Stimulated activated CD8-positive, alpha-beta memory T cell treated with anti-CD3 and anti-CD28 coated beads, Interleukin-12 subunit alpha, Interleukin-12 subunit beta, amount 100 ng/mL, for 1 hour (primary cell): ENCODE results near the gene BMPR1A.
"Not testable (repeated sequence)": the region's sequence is repeated elsewhere in the genome, so short reads cannot be mapped to it uniquely, and the experiment has no call there.

Experiments used
- DNase-seq: peaks from one replicate; pipeline ENCODE4 v3.0.0-alpha.2; 2020; ENCODE audit warnings: low read depth

BMPR1A gene

DNA sequence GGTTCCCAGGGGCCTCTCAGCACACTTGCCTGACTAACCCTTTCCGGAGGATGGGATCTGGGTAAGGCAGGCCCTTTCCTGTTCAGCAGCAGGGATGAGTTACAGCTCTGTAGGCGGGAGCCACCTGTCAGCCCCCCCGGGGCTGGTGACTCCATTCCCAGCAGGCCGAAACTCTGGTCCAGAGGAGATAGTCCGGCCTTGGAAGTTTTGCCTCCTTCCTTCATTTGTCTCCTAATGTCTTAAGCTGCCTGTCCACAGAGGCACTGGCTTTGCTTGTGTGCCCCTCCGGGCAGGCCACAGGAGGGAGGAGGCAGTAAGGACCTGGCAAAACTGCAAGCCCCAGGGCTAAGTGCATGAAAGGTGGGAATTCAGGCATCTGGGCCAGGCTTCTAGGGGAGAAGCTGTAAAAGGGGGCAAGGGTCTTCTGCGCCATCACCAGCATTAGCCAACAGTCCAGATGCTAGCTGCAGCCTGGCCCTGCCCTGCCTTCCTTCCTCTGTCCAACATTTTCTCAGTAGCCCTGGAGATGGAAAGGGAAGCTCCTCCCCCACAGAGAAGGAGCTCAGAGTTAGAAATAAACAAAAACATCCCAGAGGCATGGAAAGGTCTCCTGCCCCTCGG lies 213.1 kb downstream of the BMPR1A start:
- DNase-seq, result no peak

DNA sequence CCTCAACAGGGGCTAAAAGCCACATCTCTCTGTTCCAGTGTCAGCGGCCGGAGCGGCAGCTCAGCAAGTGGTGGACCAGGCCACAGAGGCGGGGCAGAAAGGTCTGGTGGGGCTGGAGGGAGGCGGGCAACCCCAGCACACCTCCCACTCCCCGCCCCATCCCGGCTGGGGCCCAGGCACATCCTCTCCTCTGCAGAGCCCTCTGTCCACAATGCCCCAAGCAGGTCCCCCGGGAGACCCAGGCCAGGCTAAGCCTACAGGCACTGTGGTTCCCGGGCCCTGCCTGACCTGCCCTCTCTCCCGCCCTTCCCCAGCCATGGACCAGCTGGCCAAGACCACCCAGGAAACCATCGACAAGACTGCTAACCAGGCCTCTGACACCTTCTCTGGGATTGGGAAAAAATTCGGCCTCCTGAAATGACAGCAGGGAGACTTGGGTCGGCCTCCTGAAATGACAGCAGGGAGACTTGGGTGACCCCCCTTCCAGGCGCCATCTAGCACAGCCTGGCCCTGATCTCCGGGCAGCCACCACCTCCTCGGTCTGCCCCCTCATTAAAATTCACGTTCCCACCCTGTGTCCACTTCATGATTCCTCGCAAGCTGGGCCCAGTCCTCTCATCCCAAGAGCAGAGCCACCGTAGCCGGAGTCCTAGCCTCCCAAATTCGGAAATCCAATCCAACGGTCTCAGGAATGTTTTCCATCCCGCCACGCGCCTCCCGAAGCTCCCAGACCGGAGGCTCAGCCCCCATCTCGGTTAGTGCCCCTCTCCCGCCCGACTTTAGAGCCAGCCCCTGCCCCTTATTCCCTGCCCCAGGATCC lies 214.0 kb downstream of the BMPR1A start:
- no peak for DNase-seq

DNA sequence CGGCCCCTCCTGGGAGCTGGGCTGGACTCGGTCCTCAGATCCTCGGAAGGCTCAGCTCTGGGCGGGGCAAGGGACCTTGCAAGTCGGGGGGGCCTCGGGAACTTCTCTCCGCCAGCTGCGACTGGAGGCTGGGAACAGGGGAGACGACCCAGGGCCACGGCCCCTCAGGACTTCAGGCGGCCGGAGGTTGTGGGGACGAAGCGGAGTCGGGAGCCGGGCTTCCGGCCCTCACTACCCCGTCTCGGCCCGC lies 214.5 kb downstream of the BMPR1A start:
- no peak for DNase-seq

DNA sequence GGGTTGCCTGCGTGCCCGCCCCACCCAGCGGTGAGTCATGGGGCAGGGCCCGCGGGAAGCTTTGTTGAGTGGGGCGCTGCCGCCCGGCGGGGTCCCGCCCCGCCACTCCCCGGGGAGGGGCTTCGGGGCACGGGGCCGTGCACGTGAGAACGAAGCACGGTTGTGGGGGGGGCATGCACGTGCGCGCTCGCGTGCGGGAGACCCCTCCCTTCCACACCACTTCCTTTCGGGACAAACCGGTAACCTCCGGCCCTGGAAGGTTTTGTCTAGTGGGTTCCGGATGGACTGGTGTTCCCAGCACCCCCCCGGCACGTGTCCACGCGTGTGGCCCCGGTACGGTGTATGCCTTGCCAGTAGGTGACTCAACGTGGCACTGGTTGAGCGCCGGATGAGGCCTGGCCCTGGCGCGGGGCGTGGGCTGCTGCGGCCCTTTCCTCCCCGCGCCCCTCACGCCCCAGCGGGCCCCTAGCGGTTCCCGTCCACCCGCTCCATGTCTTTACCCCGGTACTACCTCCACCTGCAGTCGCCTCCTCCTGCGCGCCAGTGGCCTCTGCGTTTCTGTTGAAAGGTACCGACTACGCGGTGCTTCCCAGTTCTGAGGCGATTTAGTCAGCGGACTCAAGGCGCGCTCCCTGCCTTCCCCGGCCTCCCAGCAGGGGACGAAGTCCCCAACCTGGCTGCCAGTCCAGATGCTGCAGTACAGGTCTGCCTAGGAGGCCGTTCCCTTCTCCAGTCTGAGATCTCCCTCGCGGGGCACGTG lies 215.0 kb downstream of the BMPR1A start:
- DNase-seq, result peak; percentile 85

DNA sequence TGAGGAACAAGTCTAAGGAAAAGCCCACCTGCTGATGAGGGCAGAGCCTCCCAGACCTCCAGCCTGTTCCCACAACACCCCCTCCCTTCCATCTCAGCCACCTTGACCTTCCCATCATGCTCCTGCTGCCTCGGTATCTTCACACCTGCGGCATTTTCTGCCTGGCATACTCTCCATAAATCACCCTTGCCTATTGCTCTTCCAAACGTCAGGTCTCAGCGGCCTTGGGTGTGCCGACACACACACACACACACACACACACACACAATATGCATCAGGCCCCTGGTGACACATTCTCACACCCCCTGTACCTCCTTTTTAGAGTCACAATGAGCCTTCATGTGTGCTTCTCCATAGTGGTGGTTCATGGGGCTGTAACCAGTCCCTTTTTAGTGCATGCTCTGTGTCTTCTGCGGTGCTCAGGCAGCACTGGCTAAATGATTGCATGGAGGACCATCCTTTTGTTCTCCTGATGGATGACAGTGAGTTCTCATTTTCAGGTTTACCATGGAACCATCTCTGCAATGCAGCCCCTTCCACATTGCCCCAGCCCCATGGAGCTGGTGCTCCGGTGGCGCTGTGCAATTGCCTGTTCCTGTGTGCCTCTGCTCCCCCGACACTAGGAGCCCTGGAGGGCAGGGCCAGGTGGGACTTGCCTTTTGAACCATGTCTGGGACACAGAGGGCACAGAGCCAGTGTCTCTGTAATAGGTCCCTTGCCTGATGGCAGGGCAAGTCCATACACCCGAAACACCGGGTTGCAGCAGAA lies 216.4 kb downstream of the BMPR1A start:
- DNase-seq, result no peak

DNA sequence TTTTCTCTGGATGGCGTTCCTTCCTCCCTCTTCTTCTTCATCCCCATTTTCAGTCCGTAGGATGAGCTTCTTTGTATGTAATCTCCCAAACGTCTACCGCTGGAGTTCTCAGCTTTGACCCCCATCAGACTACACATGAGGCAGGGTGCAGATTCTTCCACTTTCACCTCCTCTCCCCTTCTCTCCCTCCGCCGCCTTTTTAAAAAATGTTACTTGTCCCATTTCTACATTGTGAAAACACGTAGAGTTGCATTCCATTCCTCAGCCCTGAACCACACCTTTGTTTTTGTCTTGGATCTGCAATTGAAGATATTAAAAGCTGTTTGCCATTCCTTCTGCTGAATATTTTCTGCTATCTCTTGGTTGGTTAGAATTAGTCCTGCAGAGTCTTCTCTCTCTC lies 218.1 kb downstream of the BMPR1A start:
- no peak for DNase-seq

DNA sequence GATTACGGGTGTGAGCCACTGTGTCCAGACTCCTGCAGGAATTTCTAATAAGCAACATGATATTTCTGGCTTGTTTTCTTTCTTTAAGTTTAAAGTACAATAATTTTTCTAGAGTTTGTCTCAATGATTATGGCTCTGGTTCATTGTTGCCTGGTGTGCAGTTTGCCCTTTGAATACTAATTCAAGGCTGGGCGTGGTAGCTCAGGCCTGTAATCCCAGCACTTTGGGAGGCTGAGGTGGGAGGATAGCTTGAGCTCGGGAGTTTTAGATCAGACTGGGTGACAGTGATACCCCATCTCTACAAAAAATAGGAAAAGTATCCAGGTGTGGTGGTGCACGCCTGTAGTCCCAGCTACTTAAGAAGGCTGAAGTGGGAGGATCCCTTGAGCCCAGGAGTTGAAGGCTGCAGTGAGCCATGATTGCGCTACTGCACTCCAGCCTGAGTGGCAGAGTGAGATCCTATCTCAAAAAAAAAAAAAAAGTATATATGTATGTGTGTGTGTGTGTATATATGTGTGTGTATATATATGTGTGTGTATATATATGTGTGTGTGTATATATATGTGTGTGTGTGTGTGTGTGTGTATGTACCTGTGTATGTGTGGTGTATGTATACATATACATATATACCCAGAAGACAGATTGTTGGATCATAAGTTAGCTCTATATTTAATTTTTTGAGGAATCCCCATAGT lies 220.1 kb downstream of the BMPR1A start:
- no peak for DNase-seq

DNA sequence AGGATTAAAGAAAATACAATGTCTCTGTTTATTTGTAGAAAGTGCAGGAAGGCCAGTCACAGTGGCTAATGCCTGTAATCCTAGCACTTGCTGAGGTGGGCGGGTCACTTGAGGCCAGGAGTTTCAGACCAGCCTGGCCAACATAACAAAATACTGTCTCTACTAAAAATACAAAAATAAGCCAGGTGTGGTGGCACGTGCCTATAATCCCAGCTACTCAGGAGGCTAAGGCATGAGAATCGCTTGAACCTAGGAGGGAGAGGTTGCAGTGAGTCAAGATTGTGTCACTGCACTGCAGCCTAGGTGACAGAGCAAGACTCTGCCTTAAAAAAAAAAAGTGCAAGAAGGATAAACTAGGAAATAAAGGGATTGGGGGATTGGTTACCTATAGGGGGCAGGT lies 222.0 kb downstream of the BMPR1A start:
- not testable (repeated sequence) for DNase-seq

DNA sequence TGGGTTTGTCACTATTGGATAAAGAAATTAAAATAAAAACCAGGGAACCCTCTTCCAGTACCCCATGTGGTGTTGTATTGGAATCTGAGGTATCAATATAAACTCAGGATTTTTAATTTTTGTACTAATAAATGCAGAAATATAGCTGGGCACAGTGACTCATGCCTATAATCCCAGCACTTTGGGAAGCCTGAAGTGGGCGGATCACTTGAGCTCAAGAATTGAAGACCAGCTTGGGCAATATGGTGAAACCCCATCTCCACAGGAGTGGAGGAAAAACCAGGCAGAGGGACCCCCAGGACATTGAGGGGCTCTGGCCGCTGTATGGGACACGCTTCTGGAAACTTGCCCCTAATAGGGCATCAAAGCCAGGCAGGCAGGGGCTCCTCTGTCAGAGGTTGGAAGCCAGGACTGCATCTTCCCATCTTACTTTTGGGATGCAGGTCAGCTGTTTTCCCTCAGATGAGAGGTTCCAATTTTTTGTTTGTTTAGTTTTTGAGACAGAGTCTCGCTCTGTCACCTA lies 222.9 kb downstream of the BMPR1A start:
- DNase-seq, result no peak

DNA sequence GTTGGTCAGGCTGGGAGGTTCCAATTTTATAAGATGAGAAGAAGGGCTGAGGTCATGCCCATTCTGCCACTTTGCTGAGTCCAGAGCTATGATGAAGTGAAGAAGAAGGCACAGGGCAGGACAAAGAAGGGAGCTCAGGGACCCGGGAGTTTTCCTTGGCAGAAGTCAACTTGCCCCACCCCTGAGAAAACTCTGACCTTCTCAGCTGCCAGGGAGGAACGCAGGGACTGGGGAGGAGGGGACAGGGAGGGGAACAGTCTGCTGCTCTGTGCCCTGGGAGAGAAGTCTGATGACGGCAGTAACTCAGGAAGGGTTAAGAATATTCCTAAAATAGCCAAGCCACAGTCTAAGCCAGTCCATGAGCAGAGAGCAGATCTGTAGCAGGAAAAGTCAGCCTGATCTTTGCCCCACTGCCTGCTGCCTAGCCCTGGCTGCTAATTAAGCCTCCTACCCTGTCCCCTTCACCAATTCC lies 223.6 kb downstream of the BMPR1A start:
- no peak for DNase-seq

DNA sequence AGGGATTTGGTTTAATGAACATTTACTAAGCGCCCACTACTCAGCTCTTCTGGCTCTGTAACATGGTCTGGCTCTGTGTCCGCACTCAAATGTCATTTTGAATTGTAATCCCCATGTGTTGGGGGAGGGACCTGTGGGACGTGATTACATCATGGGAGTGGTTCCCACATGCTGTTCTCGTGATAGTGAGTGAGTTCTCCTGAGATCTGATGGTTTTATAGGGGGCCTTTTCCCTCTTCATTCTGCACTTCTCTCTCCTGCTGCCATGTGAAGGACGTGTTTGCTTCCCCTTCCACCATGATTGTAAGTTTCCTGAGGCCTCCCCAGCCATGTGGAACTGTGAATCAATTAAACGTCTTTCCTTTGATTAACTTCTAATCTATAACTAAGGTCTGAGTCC lies 224.6 kb downstream of the BMPR1A start:
- not testable (repeated sequence) for DNase-seq

DNA sequence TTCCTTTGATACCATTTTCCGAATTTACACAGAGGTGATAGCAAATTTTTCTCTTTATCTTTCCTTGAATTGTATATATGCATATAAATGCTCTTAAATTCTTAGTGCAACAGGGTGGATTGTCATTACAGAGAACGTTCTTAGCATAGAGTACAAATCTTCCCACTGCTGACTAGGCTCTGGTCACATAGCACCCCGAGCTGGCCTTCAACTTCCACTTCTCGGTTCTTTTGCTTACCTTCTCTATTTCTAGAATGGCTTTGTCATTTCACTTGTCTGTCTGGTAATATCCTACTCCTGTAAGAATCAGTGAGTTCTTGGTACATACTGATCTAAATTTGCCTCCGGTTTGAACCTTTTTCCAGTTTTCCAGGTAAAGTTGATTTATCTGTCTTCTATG lies 225.3 kb downstream of the BMPR1A start:
- DNase-seq, result no peak
